GM19099 (cell line): ENCODE results near the gene RIMS4.

ENCODE experiments used
- POLR2A ChIP-seq: IDR thresholded peaks from 3 replicates; pipeline ENCODE4 v1.6.1; 2011; ENCODE audit warnings: low read depth; ENCODE audit not compliant: insufficient read length; ENCODE audit errors: extremely low read depth

The RIMS4 gene

GRCh38 chr20:44787299-44787698 is 23.0 kb downstream of the RIMS4 start:
- TF ChIP-seq POLR2A = no peak

- no peak for TF ChIP-seq POLR2A
Observed at GRCh38 chr20:44785768-44786167, 24.6 kb downstream of the RIMS4 start.

GRCh38 chr20:44784688-44785087 is 25.7 kb downstream of the RIMS4 start:
- TF ChIP-seq POLR2A = no peak

- TF ChIP-seq POLR2A = no peak
Observed at GRCh38 chr20:44781791-44782190, 28.6 kb downstream of the RIMS4 start.

- TF ChIP-seq POLR2A = no peak
Observed at GRCh38 chr20:44781118-44781517, 29.2 kb downstream of the RIMS4 start.

GRCh38 chr20:44780226-44780625 is 30.1 kb downstream of the RIMS4 start:
- TF ChIP-seq POLR2A = no peak

GRCh38 chr20:44776980-44777379 is 33.4 kb downstream of the RIMS4 start:
- TF ChIP-seq POLR2A = no peak

- no peak for TF ChIP-seq POLR2A
Observed at GRCh38 chr20:44773070-44773829, 37.1 kb downstream of the RIMS4 start.

- TF ChIP-seq POLR2A = no peak
Observed at GRCh38 chr20:44772636-44773035, 37.7 kb downstream of the RIMS4 start.

- no peak for TF ChIP-seq POLR2A
Observed at GRCh38 chr20:44771172-44771535, 39.2 kb downstream of the RIMS4 start.

GRCh38 chr20:44770484-44771171 is 39.7 kb downstream of the RIMS4 start:
- no peak for TF ChIP-seq POLR2A

GRCh38 chr20:44769481-44769863 is 40.9 kb downstream of the RIMS4 start:
- TF ChIP-seq POLR2A = no peak

- no peak for TF ChIP-seq POLR2A
Observed at GRCh38 chr20:44768854-44769480, 41.4 kb downstream of the RIMS4 start.

GRCh38 chr20:44768256-44768655 is 42.1 kb downstream of the RIMS4 start:
- no peak for TF ChIP-seq POLR2A

GRCh38 chr20:44765701-44766347 is 44.5 kb downstream of the RIMS4 start:
- no peak for TF ChIP-seq POLR2A
